ENCODE measurements around the gene SPATA31C2.
A peak's percentile ranks its signal among the peaks of the same experiment; 100 is the strongest.
"Not testable (repeated sequence)": the region's sequence is repeated elsewhere in the genome, so short reads cannot be mapped to it uniquely, and the experiment has no call there.

The SPATA31C2 gene

GRCh38 chr9:88143957-88144625 is 5.8 kb upstream of the SPATA31C2 start:
- H3K4me3 ChIP-seq (replicated peaks; ENCODE audit: insufficient read depth, low read length), result no peak overlapping the region
- H3K27ac ChIP-seq (replicated peaks), result no peak overlapping the region
- DNase-seq (ENCODE audit: low read depth in 1 of 2, low spot score in 1 of 2), result no peak
- peaks cover 2% of the 10 kb centered on the region for H3K27me3 ChIP-seq (ENCODE audit: insufficient read depth, poor library complexity, severe bottlenecking)
- TF ChIP-seq SPI1 (IDR thresholded peaks at IDR 0.05; ENCODE audit: borderline replicate concordance, low read depth), result no peak
- no peak for TF ChIP-seq REST (IDR thresholded peaks at IDR 0.05; ENCODE audit: insufficient replicate concordance, low read depth)
- TF ChIP-seq POLR2AphosphoS5 (IDR thresholded peaks at IDR 0.05; ENCODE audit: low read depth), result no peak
- no peak for TF ChIP-seq CTCF (IDR thresholded peaks at IDR 0.05; ENCODE audit: insufficient read depth, low read length)
- TF ChIP-seq GABPA (IDR thresholded peaks at IDR 0.05; ENCODE audit: low read depth), result no peak

GRCh38 chr9:88143179-88143578 is 4.9 kb upstream of the SPATA31C2 start:
- Histone ChIP-seq H3K27ac (replicated peaks) (no peak overlapping the region), H3K4me3 (replicated peaks; ENCODE audit: insufficient read depth, low read length) (no peak overlapping the region), H3K27me3 (ENCODE audit: insufficient read depth, poor library complexity, severe bottlenecking) (peaks cover 2% of the 10 kb centered on the region)
- DNase-seq (ENCODE audit: low read depth in 1 of 2, low spot score in 1 of 2), result no peak
- TF ChIP-seq GABPA (IDR thresholded peaks at IDR 0.05; ENCODE audit: low read depth), result no peak
- TF ChIP-seq REST (IDR thresholded peaks at IDR 0.05; ENCODE audit: insufficient replicate concordance, low read depth), result no peak
- no peak for TF ChIP-seq POLR2AphosphoS5 (IDR thresholded peaks at IDR 0.05; ENCODE audit: low read depth)
- no peak for TF ChIP-seq CTCF (IDR thresholded peaks at IDR 0.05; ENCODE audit: insufficient read depth, low read length)
- no peak for TF ChIP-seq SPI1 (IDR thresholded peaks at IDR 0.05; ENCODE audit: borderline replicate concordance, low read depth)

- TF ChIP-seq SPI1 (IDR thresholded peaks at IDR 0.05; ENCODE audit: borderline replicate concordance, low read depth), result 0 out of 2 replicates have a peak, but pooled peaks have one; percentile 7
- not testable (repeated sequence) for H3K27ac ChIP-seq (replicated peaks); DNase-seq (ENCODE audit: low read depth in 1 of 2, low spot score in 1 of 2); H3K4me3 ChIP-seq (replicated peaks; ENCODE audit: insufficient read depth, low read length); H3K27me3 ChIP-seq (ENCODE audit: insufficient read depth, poor library complexity, severe bottlenecking)
Measured at GRCh38 chr9:88133552-88133951, 4.7 kb downstream of the SPATA31C2 start.

GRCh38 chr9:88129556-88129955 is 8.7 kb downstream of the SPATA31C2 start:
- H3K27ac ChIP-seq (replicated peaks); H3K27me3 ChIP-seq (ENCODE audit: insufficient read depth, poor library complexity, severe bottlenecking); DNase-seq (ENCODE audit: low read depth in 1 of 2, low spot score in 1 of 2); H3K4me3 ChIP-seq (replicated peaks; ENCODE audit: insufficient read depth, low read length): not testable (repeated sequence)

- not testable (repeated sequence) for H3K27ac ChIP-seq (replicated peaks); H3K27me3 ChIP-seq (ENCODE audit: insufficient read depth, poor library complexity, severe bottlenecking); H3K4me3 ChIP-seq (replicated peaks; ENCODE audit: insufficient read depth, low read length); DNase-seq (ENCODE audit: low read depth in 1 of 2, low spot score in 1 of 2)
Measured at GRCh38 chr9:88127700-88128300, 10.5 kb downstream of the SPATA31C2 start.

- not testable (repeated sequence) for H3K4me3 ChIP-seq (replicated peaks; ENCODE audit: insufficient read depth, low read length); DNase-seq (ENCODE audit: low read depth in 1 of 2, low spot score in 1 of 2); H3K27me3 ChIP-seq (ENCODE audit: insufficient read depth, poor library complexity, severe bottlenecking); H3K27ac ChIP-seq (replicated peaks)
Measured at GRCh38 chr9:88123413-88123812, 14.9 kb downstream of the SPATA31C2 start.

GRCh38 chr9:88118121-88118520 is 20.2 kb downstream of the SPATA31C2 start:
- H3K27me3 ChIP-seq (ENCODE audit: insufficient read depth, poor library complexity, severe bottlenecking); H3K27ac ChIP-seq (replicated peaks); H3K4me3 ChIP-seq (replicated peaks; ENCODE audit: insufficient read depth, low read length); DNase-seq (ENCODE audit: low read depth in 1 of 2, low spot score in 1 of 2): not testable (repeated sequence)

GRCh38 chr9:88114968-88115612 is 23.2 kb downstream of the SPATA31C2 start:
- not testable (repeated sequence) for H3K27ac ChIP-seq (replicated peaks); H3K4me3 ChIP-seq (replicated peaks; ENCODE audit: insufficient read depth, low read length); DNase-seq (ENCODE audit: low read depth in 1 of 2, low spot score in 1 of 2); H3K27me3 ChIP-seq (ENCODE audit: insufficient read depth, poor library complexity, severe bottlenecking)
